COR-L47 (cell line): ENCODE data around the gene GJC2.
"Not testable (repeated sequence)": the region's sequence is repeated elsewhere in the genome, so short reads cannot be mapped to it uniquely, and the experiment has no call there.

Experiments
- DNase-seq: peaks from one replicate; lab custom pipeline; 2025; lab: John Stamatoyannopoulos, UW

GJC2 gene

DNA sequence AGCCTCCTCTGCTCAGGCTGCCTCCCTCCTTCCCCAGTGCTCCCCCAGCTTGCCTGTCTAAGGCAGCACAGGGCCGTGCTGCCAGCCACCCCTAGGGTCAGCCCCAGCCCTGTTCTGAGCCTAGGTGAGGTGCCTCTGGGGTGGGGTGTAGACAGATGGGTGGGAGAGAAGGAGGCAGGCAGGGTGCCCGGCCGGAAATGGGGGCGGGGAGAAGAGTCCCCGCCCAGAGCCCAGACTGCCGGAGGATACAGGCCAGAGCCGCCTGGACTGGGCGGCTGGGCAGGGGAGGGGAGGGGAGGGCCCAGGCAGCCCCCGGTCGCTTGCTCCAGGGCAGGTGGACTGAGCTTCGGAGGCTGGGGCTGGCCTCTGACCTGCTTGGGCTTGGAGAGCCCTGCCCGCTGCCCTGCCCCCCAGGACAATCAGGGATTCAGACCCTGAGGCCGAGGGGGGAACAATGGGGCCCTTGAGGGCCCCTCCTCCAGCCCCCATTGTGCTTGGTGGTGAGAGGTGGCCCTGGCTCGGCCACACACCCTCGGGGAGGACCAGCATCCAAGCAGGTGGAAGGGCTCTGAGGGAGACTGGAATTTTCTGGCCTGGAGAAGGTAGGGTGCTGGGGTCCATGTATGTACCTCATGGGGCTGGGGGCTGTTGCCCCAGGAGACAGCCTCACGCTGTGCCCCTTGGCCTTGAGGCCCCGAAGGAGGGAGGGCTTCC is at the start of gene GJC2:
Gene GJC2 (plus strand): TSS at position 525 of the 714 bp plus-strand sequence. CDS start 7,829 bp downstream, outside the sequence.
- no peak for DNase-seq

DNA sequence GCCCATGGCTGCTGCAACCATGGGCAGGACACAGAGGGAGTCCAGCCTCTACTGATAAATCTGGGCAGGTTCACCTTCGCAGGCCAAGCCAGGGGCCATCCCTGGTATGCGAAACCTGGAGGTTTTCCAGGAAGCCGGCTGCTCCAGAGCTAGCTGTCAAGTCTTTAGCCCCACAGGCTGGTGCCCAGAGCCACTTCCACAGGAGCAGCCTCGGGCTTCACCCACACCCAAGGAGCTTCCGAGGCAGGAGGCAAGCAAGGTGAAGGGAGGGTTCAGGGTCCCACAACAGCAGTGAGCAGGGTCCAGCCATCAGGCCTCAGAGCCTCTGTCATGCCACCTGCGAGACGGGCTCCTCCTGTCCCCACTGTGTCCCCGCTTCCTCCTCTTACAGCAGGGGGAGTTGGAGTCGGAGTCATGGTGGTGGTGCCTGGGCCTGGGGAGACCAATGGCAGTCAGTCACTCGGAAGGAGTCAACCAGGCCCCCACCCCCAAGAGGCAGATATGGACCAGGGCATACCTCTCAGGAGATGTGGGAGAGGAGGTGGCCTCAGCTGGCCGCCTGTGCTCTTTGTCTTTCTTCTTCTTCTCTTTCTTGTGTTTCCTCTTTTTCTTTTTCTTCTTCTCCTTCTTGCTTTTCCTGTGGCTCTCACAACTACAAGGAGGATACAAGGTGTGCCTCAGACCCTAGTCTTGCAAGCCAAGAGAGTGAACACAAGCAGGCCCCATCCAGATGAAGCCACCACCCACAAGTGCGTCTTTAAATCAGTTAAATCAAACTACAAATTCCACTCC is 48.7 kb upstream of the GJC2 start:
- DNase-seq, result no peak

- no peak for DNase-seq
Measured at GRCh38 chr1:228101614-228101993, 48.1 kb upstream of the GJC2 start.

DNA sequence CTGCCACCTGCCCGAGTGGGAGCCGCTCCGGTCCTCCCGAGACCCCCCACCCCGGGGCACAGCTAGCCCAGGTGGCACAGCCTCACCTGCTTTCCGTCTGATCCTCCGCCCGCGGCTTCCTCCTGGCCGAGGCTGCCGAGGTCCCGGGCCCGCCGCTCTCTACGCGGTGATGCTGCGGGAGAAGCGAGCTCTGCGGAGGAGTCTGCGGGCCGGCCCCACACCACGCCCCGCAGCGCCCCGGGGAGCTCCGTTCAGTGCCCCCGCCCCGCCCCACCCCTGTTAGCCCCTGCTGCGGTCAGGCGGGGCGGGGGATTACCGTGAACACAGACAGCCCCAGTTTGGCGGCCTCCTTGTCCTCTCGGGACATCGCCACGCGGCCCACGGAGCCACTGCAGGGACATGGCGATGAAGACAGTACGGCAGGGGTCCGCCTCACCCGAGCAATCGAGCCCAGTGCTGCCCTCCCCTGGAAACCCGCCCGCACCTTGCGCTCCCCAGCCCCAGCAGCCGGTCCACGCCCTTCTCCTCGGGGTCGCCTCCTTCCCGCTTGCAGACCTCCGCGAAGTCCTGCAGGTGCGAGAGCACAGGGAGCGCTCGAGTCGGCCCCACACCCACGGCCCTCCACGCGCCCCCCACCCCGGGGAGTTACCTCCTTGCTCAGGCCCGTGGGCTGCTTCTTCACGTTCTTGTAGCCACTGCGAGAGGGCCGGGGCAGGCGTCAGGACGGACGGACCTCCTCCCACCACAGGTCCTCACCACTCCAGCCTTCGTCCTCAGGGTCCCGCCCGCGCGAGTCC is 47.5 kb upstream of the GJC2 start:
- peak; percentile 48 for DNase-seq

DNA sequence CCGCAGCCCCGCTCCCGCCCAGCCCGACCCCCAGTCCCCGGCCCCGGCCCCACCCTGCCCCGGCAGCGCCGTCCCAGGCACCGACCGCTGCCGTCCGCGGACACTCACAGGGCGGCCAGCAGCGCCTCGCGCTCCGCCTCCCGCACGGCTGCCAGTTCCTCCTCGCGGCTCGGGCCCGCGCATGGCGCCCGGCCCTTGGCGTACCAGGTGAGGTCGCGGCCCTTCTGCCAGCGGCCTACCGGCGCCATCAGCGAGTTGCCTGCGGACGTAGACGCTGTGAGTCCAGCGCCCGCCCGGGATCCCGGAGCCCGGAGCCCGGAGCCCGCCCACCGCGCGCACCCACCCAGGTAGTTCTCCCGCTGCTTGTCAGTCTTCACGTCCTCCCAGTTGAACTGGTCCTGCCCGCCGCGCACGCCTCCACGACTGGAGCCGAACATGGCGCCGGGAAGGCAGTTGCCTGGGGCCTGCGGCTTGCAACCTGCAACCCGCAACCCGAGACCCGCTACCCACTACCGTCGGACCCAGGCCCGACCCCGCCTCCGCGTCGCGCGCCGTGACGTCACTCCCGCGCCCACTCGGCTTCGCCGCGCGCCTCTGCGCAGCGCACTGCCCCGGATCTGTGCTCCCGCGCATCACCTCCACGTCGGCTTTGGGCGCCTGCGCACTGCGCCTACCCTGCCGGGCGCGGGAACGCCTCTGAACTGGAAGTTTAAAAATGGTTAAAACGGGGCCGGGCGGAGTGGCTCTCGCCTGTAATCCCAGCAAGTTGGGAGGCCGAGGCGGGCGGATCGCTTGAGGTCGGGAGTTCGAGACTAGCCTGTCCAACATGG is 46.7 kb upstream of the GJC2 start, which contains the start of gene C1orf35:
Gene C1orf35 (minus strand): TSS at position 535 of the 830 bp plus-strand sequence. CDS start 98 bp downstream, at position 437.
- DNase-seq, result peak; percentile 94

DNA sequence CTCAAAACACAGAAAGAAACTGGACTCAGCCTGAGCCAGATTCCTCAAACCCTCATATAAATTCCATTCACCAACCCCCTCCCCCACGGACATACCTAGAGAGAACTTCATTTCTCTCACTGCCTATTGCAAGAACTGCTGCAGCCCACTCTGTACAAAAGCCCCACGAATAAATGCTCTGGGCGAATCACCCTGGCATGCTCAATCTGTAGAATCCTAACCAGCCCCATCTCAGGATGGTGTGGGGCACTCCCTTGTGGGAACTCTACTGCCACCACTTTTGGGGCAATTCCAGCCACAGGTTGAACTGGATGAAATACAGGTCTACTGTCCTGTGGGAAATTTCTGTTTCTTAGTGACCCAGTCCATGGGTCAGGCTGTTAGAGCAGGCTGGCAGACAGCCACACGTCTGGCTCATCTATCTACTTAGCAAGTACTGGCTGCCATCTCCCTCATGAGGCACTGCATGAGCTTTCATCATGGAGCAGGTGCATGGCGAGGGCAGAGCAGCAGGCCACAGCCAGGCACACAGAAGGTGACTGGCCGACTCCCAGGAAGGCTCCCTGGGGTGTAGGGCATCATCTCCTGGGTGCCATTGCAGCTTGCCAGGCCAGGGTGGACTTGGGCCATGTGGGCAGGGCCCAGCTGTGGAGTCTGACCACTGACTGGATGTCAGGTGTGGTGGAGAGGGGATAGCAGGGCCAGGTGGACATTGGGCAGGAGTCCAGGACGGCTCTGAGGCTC is 45.0 kb upstream of the GJC2 start:
- no peak for DNase-seq

DNA sequence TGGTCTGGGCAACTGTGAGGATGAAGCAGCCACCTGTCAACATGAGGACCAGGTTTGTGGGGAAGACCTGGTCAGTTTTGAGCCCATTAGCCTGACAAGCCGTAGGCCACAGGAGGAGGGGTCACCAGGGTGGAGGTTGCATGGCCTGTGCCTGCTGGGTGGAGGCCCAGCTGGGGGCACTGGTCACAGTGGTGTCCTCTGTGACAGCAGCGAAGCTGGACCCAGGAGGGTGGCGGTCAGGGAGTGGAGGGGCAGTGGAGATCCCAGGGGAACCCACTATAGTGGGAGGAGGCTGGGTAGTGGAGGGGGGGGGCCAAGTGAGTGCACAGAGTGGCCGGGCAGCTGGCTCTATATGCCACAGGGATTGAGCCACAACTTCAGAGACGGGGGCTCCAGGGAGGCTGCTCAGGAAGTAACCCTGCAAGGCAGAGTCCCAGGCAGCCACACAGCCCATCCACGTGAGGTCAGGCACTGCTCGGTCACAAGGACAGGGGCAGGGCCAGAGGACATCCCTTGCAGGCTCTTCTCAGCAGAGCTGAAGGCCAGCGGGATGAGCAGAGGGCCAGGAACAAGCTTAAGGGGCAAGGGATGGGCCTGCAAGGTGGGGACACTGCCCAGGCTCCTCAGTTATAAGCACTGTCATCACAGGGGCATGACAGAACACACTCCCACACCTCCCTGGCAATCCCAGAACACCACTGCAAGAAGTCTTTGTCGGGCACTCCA is 44.3 kb upstream of the GJC2 start:
- DNase-seq, result no peak

DNA sequence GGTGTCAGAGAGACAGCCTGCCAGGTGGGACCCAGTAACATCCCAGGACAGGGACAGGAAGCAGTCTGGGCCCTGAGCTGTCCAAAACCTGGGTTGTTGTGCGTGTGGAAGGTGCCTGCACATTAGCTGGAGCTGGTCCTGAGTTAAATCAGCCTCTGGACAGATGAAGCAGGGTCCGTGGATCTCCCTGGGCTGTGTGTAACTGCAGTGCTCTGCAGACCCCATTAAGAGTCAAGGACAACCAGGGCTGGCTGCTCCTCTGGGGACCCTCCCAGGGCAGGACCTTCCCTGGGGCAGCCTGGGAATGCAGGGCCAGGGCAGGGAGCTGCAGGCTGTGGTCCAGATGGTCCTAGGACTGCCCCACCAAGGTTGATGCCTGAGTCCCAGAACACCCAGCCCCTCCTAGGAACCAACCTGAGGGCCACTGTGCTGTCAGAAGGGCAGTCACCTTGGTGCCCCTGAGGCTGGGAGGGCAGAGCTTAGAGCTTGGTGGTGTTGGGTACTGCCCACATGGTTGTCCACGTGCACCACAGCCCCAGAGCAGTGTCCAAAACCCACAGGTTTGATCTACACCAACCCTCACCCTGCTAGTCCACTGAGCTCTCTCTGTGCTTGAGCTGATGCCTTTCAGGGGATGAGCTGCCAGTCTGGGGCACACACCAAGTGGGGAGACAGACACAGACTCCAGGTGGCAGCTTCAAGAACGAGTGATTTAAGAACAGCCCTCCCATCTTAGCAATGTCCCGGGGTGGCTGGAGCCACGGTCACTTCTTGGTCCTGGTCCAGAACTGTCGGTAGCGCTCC is 43.5 kb upstream of the GJC2 start:
- DNase-seq, result no peak

DNA sequence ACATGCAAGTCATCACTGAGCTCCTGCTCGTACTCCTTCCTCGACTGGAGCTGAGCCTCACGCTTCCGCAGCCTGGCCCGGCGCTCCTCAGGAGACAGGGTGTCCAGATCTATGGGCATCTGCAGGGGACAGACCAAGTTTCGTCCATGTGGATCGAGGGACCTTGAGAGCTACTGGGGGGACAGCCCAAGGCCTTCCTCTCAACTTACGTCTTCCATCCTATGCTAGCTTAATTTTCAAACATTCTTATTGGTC is 43.0 kb upstream of the GJC2 start:
- DNase-seq, result no peak

GRCh38 chr1:228107636-228108035 is 42.1 kb upstream of the GJC2 start:
- DNase-seq, result no peak

DNA sequence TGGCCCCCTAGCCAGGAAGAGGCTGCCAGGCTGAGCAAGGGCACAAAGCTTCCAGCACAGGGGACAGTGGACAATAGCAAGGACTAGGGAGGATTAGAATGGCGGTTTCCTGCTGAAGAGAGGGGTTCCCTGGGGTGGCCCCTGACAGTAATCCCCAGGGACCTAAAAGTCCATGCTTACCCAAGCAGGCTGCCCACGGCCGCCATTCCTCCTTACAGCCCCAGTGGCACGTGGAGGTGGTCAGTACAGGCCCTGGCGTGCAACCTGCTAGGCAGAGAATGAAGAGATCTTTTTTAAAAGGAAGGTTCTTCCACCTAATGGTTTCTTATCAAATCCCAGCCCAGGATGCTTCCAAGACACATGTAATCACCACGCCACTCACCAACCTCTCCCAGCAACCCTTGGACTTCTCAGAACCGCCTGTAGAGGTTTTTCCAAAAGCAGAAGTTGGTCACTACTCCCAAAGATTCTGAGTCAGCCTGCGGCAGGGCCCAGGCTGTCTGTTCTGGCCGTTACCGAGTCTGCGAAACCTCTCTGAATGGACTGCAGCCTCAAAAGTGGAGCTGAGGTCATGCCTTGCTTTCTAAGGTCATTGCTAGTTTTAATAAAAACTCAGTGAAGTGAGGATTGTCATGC is 41.6 kb upstream of the GJC2 start:
- DNase-seq, result no peak

DNA sequence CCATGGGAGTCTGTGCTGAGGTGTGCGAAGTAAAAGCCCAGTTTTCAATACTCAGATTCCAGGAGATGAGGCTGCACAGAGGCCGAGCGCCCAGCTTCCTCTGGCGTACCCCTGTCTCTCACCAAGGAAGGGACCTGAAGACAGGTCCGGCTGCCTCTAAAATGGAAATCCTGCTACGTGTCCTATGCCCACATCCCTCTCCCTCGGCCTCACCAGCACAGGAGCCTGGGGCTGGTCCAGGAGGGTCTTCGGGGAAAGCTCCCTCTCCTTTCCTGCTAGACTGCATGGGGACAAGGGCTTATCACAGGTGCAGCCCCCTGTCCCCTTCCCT is 41.0 kb upstream of the GJC2 start:
- no peak for DNase-seq

DNA sequence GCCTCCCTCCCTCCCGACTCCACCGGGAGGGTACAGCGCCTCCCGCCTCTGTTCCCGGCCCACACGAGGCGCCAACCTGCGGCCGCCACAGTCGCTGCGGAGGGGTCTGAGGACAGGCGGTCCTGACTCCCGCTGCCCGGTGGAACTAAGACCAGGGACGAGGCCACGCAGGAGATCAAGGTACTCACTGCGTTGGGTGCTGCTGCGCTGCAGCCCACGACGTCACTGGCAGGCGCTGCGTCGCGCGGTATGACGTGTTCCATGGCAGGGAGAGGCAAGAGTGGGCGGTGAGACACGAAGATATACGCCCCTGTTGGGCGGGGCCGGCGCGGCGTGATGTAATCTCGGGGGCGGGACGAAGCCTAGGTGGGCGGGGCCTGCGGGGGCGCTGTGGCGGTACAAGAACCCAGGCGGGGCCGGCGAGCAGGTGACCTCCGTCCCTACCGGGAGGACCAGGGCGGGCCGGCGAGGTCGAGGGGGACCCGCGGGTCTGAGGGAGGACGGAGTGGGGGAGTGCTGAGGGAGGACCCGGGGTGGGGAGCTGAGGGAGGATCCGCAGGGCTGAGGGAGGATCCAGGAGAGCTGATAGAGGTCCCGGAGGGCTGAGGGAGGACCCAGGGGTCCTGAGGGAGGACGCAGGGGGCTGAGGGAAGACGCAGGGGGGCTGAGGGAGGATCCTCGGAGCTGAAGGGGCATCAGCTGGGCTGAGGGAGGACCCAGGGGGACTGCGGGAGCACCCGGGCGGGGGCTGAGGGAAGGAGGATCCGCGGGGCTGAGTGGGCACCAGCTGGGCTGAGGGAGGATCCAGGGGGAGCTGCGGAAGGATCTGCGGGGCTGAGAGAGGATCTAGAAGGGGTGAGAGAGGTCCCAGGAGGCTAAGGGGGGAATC is 40.4 kb upstream of the GJC2 start, which contains the start of gene MRPL55:
Gene MRPL55 (minus strand): TSS at position 227 of the 889 bp plus-strand sequence. CDS start 1,039 bp downstream, outside the sequence.
- DNase-seq, result peak; percentile 95

DNA sequence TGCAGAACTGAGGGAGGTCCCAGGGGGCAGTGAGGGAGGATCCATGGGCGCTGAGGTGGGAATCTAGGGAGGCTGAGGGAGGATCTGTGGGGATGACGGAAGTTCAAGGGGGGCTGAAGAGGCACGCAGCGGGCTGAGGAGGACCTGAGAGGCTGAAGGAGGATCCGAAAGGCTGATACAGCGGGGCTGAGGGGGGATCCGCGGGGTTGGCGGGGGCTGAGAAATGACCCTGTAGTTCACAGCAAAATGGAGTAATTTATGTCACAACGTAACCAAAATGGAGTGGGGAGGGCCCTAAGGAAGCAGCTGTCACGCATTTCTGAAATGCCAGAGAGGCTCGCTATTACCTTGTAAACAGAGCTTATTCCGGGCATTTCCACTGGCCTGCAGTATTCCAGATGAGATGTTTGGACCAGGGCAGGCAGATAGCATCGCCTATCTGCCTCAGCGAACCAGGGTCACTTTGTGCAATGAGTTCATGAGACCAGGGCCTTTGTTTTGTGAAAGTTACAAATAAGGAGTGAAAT is 39.7 kb upstream of the GJC2 start:
- DNase-seq, result no peak

- no peak for DNase-seq
Measured at GRCh38 chr1:228110556-228110955, 39.2 kb upstream of the GJC2 start.

- DNase-seq, result not testable (repeated sequence)
Measured at GRCh38 chr1:228111315-228111714, 38.4 kb upstream of the GJC2 start.

DNA sequence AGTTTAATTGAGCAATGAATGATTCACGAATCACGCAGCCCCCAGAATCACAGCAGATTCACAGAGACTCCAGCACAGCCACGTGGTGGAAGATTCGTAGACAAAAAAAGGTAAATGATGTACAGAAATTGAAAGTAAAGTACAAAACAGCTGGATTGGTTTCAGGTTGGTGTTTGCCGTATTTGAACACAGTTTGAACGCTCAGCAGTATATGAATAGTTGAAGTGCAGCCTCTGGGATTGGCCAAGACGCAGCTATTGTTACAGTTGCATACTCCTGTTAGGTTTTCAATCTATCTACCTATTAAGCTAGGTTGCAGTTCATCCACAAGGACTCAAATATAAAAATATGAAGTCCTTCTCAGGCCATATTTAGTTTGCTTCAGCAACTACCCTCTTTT is 37.6 kb upstream of the GJC2 start:
- no peak for DNase-seq

DNA sequence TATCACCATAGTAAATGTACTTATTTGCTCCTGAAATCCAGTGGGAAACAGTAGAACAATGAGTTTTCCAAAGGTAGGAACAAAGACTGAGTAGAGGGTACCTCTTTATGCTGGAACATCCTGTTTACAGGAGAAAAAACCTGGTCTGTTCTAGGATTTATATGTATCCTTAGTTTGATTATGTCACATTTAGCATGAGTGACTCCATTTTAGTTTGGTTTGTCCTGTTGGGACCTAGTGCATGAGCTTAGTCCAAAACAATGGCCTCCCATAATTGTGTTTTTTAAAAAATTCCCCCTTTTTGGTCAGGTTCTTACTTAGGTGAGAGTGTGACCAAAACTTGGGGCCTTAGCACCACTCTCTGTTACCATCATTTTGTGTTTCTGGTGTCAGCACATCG is 37.1 kb upstream of the GJC2 start:
- no peak for DNase-seq
